ENCODE measurements around the gene HRCT1.

The HRCT1 gene

GRCh38 chr9:35862328-35862727 is 43.7 kb upstream of the HRCT1 start:
- no peaks in the 10 kb centered on the region for H3K36me3 ChIP-seq (ENCODE audit: insufficient read depth, low read length)
- no peaks in the 10 kb centered on the region for H4K20me1 ChIP-seq (ENCODE audit: insufficient read depth, low read length)
- no peak for DNase-seq

GRCh38 chr9:35863583-35863982 is 42.4 kb upstream of the HRCT1 start:
- no peak for TF ChIP-seq CTCF (IDR thresholded peaks at IDR 0.05; ENCODE audit: borderline replicate concordance, extremely low read depth, low read length, poor library complexity, severe bottlenecking)
- no peak for TF ChIP-seq EZH2 (IDR thresholded peaks at IDR 0.05; ENCODE audit: borderline replicate concordance, low read depth, low read length, severe bottlenecking)
- H3K4me3 ChIP-seq (ENCODE audit: low read depth in 1 of 2, low read length in 2 of 2) = no peak overlapping the region
- DNase-seq (no peak), ATAC-seq (ENCODE audit: insufficient read depth, low read depth) (no peak)
- H3K36me3 ChIP-seq (ENCODE audit: insufficient read depth, low read length) = no peaks in the 10 kb centered on the region
- no peak overlapping the region for H3K4me2 ChIP-seq (ENCODE audit: insufficient read depth, low read length)
- no peak overlapping the region for H3K9ac ChIP-seq (ENCODE audit: low read depth, low read length)
- H3K79me2 ChIP-seq (ENCODE audit: insufficient read depth, low read length) = no peaks in the 10 kb centered on the region
- no peaks in the 10 kb centered on the region for H4K20me1 ChIP-seq (ENCODE audit: insufficient read depth, low read length)
- H3K27me3 ChIP-seq (ENCODE audit: insufficient read depth, low read length, poor library complexity) = no peaks in the 10 kb centered on the region
- H3K27ac ChIP-seq (ENCODE audit: low read length) = no peak overlapping the region
- H3K4me1 ChIP-seq (ENCODE audit: insufficient read depth, low read length) = no peaks in the 10 kb centered on the region
- no peaks in the 10 kb centered on the region for H3K9me3 ChIP-seq (ENCODE audit: insufficient read depth, low read length, severe bottlenecking)
- no peak overlapping the region for H2AFZ ChIP-seq (ENCODE audit: low read depth, low read length)

More at GRCh38 chr9:35862328-35862727, 43.7 kb upstream of the HRCT1 start:
- TF ChIP-seq EZH2 (IDR thresholded peaks at IDR 0.05; ENCODE audit: borderline replicate concordance, low read depth, low read length, severe bottlenecking) = no peak
- TF ChIP-seq CTCF (IDR thresholded peaks at IDR 0.05; ENCODE audit: borderline replicate concordance, extremely low read depth, low read length, poor library complexity, severe bottlenecking) = no peak
- no peak overlapping the region for H3K9ac ChIP-seq (ENCODE audit: low read depth, low read length)
- no peak overlapping the region for H3K27ac ChIP-seq (ENCODE audit: low read length)
- no peak overlapping the region for H3K4me3 ChIP-seq (ENCODE audit: low read depth in 1 of 2, low read length in 2 of 2)
- no peak for ATAC-seq (ENCODE audit: insufficient read depth, low read depth)
- H3K4me2 ChIP-seq (ENCODE audit: insufficient read depth, low read length) = no peak overlapping the region
- H3K4me1 ChIP-seq (ENCODE audit: insufficient read depth, low read length) = no peaks in the 10 kb centered on the region
- no peaks in the 10 kb centered on the region for H3K79me2 ChIP-seq (ENCODE audit: insufficient read depth, low read length)
- no peak overlapping the region for H2AFZ ChIP-seq (ENCODE audit: low read depth, low read length)
- no peaks in the 10 kb centered on the region for H3K27me3 ChIP-seq (ENCODE audit: insufficient read depth, low read length, poor library complexity)
- no peaks in the 10 kb centered on the region for H3K9me3 ChIP-seq (ENCODE audit: insufficient read depth, low read length, severe bottlenecking)

DNA sequence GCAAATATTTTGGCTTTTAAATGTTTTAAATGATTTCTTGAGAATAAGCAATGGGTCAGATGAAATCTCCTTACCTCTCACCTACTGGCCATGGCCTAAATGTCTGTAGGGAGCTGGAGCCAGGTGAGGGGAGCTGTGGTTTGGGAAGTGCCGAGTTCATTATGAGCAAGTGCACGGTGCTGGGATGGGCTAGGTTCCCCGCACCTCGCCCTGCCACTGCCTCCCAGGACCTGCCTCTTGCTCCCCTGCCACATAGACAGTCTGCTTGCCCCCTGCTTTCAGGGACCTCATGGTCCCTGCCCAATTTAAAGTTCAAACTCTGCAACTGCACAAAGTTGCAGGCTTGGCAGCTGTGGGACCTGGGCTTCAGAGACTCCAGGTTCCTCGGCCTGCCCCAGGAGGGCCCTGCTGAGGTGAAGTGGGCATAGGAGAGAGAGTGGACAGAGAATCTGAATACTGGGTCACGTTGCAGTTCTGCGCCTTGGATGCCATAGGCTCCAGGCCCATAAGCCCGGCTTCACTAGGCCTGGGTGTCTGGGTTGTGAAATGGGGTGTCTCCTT is 41.2 kb upstream of the HRCT1 start:
- no peak overlapping the region for H3K27ac ChIP-seq (ENCODE audit: low read length)
- no peak overlapping the region for H3K4me2 ChIP-seq (ENCODE audit: insufficient read depth, low read length)

More for the DNA sequence above, 41.2 kb upstream of the HRCT1 start:
- Histone ChIP-seq H4K20me1 (ENCODE audit: insufficient read depth, low read length) (no peaks in the 10 kb centered on the region), H3K27me3 (ENCODE audit: insufficient read depth, low read length, poor library complexity) (no peaks in the 10 kb centered on the region), H3K9me3 (ENCODE audit: insufficient read depth, low read length, severe bottlenecking) (no peaks in the 10 kb centered on the region), H3K9ac (ENCODE audit: low read depth, low read length) (no peak overlapping the region), H3K79me2 (ENCODE audit: insufficient read depth, low read length) (no peaks in the 10 kb centered on the region), H3K36me3 (ENCODE audit: insufficient read depth, low read length) (no peaks in the 10 kb centered on the region), H3K4me3 (ENCODE audit: low read depth in 1 of 2, low read length in 2 of 2) (no peak overlapping the region), H3K4me1 (ENCODE audit: insufficient read depth, low read length) (no peaks in the 10 kb centered on the region), H2AFZ (ENCODE audit: low read depth, low read length) (no peak overlapping the region)
- DNase-seq (no peak), ATAC-seq (ENCODE audit: insufficient read depth, low read depth) (no peak)
- TF ChIP-seq CTCF (IDR thresholded peaks at IDR 0.05; ENCODE audit: borderline replicate concordance, extremely low read depth, low read length, poor library complexity, severe bottlenecking) (no peak), EZH2 (IDR thresholded peaks at IDR 0.05; ENCODE audit: borderline replicate concordance, low read depth, low read length, severe bottlenecking) (no peak)
